Measurements from ENCODE around the gene VPS16. TPM values are rescaled to one million over a fixed set of nuclear protein-coding genes. Genes with fewer than 3 reads are reported as not detected.

The VPS16 gene
- total and polyA plus RNA-seq, 2 of the 13 experiments (the other 11 are each of a cell fraction or from before 2014, with no cell fraction given), result 34.2 to 35.4 TPM

DNA sequence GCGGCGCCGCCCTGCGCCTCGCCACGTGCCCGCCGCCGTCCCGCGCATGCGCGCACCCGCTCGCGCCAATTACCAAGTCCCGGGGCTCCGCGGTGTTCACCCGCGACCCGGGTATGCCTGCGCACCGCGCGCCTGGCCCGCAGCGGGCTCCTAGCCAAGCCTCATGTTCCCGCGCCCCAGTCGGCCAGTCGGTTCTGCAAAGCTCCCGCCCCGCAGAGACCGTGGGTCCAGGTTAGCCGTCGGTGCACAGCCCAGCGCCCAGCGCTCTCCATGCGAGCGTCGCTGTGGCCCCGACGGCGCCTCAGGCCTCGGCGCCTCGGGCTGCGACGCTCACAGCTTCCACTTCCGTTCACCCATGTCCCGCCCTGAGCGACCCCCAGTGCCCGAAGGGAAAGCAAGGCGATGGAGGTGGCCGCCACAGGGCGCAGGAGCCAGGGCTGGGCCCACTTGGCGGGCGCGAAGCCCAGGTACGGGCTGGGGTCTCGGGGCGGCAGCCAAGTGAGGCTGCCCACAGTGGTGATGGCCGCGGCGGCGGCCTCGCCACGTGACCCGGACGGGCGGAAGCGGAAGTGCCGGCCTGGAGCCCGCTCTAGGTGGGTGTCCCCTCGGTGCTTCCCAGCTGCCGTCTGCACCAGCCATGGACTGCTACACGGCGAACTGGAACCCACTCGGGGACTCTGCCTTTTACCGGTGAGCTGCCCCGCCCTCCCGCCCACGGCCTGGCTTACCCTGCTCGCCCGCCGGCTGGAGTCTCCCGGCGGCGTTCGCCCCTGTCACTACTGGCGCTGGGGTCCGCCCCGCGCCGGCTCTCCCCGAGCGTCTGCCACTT lies at the start of gene VPS16, which contains the start of gene PCED1A (continued):
- TF ChIP-seq, protein P1, sequence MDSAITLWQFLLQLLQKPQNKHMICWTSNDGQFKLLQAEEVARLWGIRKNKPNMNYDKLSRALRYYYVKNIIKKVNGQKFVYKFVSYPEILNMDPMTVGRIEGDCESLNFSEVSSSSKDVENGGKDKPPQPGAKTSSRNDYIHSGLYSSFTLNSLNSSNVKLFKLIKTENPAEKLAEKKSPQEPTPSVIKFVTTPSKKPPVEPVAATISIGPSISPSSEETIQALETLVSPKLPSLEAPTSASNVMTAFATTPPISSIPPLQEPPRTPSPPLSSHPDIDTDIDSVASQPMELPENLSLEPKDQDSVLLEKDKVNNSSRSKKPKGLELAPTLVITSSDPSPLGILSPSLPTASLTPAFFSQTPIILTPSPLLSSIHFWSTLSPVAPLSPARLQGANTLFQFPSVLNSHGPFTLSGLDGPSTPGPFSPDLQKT (CRISPR knock-in tag; IDR thresholded peaks at IDR 0.05; ENCODE audit: borderline replicate concordance), result no peak; the same call in 1 of the 2 replicates
- TF ChIP-seq, protein P2, sequence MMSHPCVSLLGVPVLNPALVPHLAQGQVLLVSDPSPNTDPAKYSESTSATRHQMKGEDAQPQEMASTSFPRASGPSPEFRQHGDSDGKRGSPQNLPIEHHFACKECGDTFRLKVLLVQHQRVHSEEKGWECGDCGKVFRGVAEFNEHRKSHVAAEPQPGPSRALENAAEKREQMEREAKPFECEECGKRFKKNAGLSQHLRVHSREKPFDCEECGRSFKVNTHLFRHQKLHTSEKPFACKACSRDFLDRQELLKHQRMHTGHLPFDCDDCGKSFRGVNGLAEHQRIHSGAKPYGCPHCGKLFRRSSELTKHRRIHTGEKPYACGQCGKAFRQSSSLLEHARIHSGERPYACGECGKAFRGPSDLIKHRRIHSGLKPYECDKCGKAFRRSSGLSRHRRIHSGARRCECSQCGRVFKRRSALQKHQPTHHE (CRISPR knock-in tag; IDR thresholded peaks at IDR 0.05; ENCODE audit: borderline replicate concordance), result peak; percentile 92
- TF ChIP-seq, protein P3, sequence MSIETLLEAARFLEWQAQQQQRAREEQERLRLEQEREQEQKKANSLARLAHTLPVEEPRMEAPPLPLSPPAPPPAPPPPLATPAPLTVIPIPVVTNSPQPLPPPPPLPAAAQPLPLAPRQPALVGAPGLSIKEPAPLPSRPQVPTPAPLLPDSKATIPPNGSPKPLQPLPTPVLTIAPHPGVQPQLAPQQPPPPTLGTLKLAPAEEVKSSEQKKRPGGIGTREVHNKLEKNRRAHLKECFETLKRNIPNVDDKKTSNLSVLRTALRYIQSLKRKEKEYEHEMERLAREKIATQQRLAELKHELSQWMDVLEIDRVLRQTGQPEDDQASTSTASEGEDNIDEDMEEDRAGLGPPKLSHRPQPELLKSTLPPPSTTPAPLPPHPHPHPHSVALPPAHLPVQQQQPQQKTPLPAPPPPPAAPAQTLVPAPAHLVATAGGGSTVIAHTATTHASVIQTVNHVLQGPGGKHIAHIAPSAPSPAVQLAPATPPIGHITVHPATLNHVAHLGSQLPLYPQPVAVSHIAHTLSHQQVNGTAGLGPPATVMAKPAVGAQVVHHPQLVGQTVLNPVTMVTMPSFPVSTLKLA (IDR thresholded peaks at IDR 0.05), result peak; percentile 61
- TF ChIP-seq TRIM24 (CRISPR knock-in tag; IDR thresholded peaks at IDR 0.05), result no peak
- TF ChIP-seq, protein P4, sequence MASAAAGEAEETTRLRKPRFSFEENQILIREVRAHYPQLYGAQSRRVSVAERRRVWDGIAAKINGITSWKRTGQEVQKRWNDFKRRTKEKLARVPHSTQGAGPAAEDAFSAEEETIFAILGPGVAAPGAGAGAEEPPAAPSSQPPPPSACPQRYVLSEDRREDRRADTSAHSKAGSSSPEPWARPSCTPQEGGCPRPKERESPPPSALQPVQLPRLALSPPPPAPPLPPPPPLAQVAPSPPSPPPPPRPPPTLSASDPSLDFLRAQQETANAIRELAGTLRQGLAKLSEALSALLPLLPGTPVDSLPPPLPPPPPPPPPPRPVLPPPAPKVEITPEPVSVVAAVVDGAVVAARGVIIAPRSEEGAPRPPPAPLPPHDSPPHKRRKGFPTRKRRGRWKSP (CRISPR knock-in tag; IDR thresholded peaks at IDR 0.05), result 0 out of 2 replicates have a peak, but pooled peaks have one; percentile 59
- TF ChIP-seq THAP7 (CRISPR knock-in tag; IDR thresholded peaks at IDR 0.05), result peak; percentile 80; the same call in 1 of the 2 replicates
- TF ChIP-seq MYNN (CRISPR knock-in tag; IDR thresholded peaks at IDR 0.05; ENCODE audit: low read depth), result peak; percentile 93; the same call in 1 of the 2 replicates
- peak; percentile 96 for TF ChIP-seq SAP130 (CRISPR knock-in tag; IDR thresholded peaks at IDR 0.05; ENCODE audit: low read depth)
- TF ChIP-seq FOSL1 (CRISPR knock-in tag; IDR thresholded peaks at IDR 0.05; ENCODE audit: borderline replicate concordance), result no peak; the same call in 1 of the 2 replicates
- no peak for TF ChIP-seq ZNF75D (CRISPR knock-in tag; IDR thresholded peaks at IDR 0.05; ENCODE audit: borderline replicate concordance)
- peak; percentile 97; the same call in 1 of the 2 replicates for TF ChIP-seq ISX (CRISPR knock-in tag; conservative IDR thresholded peaks at IDR 0.05)
- TF ChIP-seq, protein P5, sequence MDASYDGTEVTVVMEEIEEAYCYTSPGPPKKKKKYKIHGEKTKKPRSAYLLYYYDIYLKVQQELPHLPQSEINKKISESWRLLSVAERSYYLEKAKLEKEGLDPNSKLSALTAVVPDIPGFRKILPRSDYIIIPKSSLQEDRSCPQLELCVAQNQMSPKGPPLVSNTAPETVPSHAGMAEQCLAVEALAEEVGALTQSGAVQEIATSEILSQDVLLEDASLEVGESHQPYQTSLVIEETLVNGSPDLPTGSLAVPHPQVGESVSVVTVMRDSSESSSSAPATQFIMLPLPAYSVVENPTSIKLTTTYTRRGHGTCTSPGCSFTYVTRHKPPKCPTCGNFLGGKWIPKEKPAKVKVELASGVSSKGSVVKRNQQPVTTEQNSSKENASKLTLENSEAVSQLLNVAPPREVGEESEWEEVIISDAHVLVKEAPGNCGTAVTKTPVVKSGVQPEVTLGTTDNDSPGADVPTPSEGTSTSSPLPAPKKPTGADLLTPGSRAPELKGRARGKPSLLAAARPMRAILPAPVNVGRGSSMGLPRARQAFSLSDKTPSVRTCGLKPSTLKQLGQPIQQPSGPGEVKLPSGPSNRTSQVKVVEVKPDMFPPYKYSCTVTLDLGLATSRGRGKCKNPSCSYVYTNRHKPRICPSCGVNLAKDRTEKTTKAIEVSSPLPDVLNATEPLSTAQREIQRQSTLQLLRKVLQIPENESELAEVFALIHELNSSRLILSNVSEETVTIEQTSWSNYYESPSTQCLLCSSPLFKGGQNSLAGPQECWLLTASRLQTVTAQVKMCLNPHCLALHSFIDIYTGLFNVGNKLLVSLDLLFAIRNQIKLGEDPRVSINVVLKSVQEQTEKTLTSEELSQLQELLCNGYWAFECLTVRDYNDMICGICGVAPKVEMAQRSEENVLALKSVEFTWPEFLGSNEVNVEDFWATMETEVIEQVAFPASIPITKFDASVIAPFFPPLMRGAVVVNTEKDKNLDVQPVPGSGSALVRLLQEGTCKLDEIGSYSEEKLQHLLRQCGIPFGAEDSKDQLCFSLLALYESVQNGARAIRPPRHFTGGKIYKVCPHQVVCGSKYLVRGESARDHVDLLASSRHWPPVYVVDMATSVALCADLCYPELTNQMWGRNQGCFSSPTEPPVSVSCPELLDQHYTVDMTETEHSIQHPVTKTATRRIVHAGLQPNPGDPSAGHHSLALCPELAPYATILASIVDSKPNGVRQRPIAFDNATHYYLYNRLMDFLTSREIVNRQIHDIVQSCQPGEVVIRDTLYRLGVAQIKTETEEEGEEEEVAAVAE (CRISPR knock-in tag; IDR thresholded peaks at IDR 0.05; ENCODE audit: borderline replicate concordance), result no peak; the same call in 1 of the 2 replicates
- peak; percentile 76 for TF ChIP-seq ZSCAN25 (CRISPR knock-in tag; IDR thresholded peaks at IDR 0.05)
- peak; percentile 78 for TF ChIP-seq ATAD3A (CRISPR knock-in tag; IDR thresholded peaks at IDR 0.05)
- TF ChIP-seq TCF7L2 (IDR thresholded peaks at IDR 0.05; ENCODE audit: low read depth, low read length), result no peak
- TF ChIP-seq MBNL3 (CRISPR knock-in tag; conservative IDR thresholded peaks at IDR 0.05), result no peak
- TF ChIP-seq ZNF460 (CRISPR knock-in tag; IDR thresholded peaks at IDR 0.05; ENCODE audit: borderline replicate concordance), result 0 out of 2 replicates have a peak, but pooled peaks have one; percentile 44
- TF ChIP-seq RBAK (CRISPR knock-in tag; IDR thresholded peaks at IDR 0.05), result no peak; the same call in 1 of the 2 replicates

Data from HepG2 (cell line).